DMS153 treated with DMSO at 0.1 percent for 48 hours (cell line): Measurements from ENCODE around the gene PLEK2.
"Not testable (repeated sequence)": the region's sequence is repeated elsewhere in the genome, so short reads cannot be mapped to it uniquely, and the experiment has no call there.

Experiments used
- DNase-seq: peaks from one replicate; lab custom pipeline; 2025; ENCODE audit not compliant: unreplicated experiment; lab: John Stamatoyannopoulos, UW

Gene PLEK2, protein sequence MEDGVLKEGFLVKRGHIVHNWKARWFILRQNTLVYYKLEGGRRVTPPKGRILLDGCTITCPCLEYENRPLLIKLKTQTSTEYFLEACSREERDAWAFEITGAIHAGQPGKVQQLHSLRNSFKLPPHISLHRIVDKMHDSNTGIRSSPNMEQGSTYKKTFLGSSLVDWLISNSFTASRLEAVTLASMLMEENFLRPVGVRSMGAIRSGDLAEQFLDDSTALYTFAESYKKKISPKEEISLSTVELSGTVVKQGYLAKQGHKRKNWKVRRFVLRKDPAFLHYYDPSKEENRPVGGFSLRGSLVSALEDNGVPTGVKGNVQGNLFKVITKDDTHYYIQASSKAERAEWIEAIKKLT

DNA sequence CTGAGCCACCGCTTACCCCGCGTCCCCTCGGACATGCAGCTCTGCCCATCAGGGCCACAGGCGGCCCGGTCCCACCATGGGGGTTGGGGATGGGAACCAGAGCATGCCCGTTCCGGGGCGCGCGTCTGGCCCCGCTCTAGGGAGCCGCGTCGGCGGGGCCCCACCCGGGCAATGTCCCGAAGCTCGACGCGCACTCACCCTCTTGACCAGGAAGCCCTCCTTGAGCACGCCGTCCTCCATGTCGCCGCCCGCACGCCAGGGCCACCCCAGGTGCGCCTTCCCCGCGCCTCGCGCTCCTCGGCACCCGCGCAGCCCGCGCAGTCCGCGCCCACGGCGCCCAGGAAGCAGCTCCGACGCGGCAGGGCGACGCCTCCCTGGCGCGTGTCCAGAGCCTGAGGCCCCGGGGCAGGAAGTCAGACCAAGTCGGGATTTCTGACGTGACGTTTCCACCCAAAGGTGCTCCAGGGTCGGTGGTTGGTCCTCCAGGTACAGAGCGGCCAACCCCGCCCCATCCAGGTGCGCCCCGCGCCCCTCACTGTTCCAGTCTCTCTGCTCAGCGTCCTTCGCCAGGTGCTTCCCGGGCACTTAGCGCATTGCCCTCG lies at the start of gene PLEK2:
PLEK2 (minus strand) TSS at position 346 of the 602 bp plus-strand sequence; CDS start at position 240, 106 bp downstream.
- peak; percentile 75 for DNase-seq

DNA sequence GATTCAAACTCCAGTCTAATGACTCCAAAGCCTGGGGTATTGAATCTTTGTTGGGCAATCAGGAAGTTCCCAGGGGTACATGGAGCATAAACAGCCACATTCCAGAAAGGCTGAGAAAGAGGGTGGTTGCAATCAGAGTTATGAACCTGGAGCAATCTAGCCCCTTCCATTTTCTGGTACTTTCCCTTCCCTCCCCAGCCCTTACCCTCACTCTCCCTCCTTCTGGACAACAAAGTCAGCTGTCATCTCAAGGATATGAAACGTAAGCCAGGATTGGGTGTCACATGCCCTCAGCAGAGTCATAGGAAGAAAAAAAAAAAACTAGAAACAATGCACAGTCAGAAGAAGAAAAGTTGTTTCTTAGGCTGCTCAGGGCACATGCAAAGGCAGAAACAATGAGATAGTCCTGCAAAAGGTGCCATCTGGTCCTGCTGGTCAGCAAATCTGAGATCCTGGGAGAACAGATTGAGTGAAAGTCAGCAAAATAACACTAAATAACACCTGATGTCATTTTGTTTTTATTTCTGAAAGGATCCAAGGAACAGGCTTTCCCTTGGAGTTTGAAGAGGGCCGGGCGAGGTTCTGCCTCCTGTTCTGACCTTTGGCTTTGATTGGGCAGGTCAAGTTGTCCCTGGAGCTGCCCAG lies 49.5 kb upstream of the PLEK2 start:
- DNase-seq, result no peak

DNA sequence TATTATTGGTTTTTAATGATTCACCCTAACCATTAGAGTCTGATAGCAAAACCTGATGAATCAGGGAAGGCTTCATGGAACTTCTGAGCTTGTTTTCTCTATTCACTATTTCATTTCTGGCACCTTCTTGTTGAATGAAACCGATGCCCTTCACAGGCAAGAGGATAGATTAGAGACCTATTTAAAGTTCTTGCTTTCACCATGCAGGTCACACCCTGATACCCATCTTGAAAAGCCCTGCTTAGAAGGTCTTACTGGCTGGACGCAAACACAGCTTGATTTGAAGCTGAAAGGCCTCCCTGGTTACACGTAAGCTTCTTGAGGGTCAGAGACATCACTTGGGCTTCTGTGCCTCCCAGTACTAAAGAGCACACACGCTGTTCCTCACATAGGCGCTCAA lies 47.4 kb upstream of the PLEK2 start:
- DNase-seq, result no peak

DNA sequence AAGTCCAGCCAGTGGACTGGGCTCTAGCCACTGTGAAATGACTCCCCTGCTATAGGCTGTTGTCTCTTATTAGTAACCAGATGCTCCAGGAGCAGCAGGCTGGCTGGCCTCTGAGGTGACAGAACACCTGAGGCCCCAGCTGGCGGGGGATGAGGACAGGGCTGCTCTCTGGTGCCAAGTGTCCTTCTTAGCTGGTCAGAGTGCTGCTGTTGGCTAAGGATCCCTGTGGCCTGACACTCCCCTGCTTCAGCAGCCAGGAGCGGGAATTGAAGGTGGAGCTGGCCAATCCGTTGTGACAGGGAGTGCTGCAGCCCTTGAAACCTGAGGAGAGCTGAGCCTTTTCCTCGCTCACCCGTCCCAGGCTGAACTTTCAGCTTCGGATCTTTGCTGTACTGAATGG lies 45.8 kb upstream of the PLEK2 start:
- DNase-seq, result no peak

DNA sequence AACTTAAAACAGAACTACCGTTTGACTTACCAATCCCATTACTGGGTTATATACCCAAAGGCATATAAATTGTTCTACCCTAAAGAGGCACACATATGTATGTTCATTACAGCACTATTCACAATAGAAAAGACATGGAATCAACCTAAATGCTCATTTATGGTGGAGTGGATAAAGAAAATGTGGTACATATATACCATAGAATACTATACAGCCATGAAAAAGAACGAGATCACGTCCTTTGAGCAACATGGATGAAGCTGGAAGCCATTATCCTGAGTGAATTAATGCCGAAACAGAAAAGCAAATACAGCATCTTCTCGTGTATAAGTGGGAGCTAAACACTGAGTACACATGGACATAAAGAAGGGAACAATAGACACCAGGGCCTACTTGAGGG lies 44.8 kb upstream of the PLEK2 start:
- no peak for DNase-seq

DNA sequence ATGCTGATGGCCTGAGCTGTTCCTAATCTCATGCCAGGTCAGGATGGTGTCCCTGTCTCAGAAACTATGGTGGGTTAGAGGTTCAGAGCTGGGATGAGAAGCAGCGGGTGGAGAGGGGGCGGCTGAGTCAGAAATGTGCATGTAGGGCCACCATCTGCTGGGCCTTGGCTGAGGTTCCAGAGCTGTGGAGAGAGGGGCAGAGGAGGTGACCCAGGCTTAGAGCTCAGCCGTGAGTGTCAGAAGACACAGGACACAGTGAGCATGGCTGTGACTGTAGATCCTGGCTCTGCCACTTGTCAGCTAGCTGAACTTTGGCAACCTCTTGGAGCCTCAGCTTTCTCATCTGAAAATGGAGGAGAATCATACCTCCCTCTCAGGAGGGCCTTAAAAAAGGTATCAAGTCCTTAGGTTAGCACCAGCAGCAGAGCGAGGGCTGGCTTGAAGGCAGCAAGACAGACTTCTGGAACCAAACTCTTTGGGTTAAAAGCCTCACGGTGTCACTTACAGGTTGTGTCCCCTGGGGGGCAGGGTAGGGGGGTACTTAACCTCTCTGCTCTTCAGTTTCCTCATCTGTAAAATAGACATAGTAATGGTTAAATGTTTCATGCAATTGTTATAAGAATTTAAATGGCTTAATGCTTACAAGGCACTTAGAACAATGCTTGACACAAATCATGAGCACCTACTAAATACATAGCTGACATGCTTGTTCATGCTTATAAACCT lies 41.8 kb upstream of the PLEK2 start:
- DNase-seq, result no peak

DNA sequence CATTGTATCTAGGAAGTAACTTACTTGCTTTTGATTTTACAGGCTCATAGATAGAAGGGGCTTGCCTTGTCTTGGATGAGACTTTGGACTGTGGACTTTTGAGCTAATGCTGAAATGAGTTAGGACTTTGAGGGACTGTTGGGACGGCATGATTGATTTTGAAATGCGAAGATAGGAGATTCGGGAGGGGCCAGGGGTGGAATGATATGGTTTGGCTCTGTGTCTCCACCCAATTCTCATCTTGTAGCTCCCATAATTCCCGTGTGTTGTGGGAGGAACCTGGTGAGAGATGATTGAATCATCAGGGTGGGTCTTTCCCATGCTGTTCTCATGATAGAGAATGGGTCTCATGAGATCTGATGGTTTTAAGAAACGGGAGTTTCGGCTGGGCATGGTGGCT lies 39.7 kb upstream of the PLEK2 start:
- not testable (repeated sequence) for DNase-seq

DNA sequence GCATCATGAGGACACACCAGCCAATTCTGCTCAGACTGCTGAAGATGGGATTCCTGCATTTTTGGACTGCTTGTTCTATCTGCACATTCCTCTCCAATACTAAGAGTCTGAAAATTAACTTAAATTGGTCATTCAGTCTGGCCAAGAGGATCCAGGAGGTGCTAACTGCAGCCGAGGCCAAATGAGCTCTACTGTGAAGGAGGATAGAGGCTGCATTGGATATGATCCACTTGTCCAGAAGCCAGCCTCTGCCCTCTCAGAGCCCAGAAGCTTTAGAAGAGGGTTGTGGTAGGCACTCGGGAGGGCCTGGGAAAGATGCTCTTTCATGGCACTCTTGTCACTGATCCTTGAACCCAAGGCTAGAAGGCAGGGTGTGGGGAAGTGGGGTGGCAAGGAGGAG lies 37.1 kb upstream of the PLEK2 start:
- DNase-seq, result no peak

DNA sequence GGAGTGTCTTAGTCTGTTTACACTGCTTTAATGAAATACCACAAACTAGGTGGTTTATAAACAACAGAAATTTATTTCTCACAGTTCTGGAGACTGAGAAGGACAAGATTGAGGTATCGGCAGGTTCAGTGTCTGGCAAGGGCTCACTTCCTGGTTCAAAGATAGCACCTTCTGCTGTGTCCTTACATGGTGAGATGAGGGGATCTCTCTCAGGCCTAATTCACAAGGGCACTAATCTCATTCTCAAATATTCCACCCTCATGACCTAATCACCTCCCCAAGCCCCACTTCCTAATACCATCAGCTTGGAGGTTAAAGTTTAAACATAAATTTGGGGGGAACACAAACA lies 35.0 kb upstream of the PLEK2 start:
- DNase-seq, result no peak

DNA sequence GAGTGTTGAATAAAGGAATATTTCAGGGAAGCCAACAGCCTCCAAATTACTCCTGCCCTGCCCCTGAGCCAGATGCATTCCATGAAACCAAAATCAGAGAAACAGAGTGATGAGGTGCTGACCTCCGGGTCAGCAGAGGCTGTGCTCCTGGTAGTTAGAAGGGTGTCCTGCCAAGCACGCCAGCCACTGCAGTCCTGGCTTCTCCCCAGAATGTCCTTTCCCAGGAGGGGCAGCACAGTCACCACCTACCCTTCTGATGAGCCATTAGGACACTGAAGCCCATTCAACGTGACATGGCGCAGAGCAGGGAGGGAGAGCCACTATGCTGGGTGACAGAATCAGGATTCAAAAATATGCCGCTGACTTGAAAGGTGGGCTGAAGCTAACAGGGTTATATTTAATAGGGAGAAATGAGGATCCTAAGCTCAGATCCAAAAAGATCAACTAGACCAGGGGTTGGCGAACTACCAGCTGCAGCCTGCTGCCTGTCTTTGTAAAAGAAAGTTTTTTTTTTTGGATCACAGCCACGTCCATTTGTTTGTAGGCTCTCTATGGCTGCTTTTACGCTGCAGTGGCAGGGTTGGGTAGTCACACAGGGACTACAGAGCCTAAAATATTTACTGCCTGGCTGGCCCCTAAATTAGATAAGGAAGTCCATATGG lies 34.5 kb upstream of the PLEK2 start:
- no peak for DNase-seq

DNA sequence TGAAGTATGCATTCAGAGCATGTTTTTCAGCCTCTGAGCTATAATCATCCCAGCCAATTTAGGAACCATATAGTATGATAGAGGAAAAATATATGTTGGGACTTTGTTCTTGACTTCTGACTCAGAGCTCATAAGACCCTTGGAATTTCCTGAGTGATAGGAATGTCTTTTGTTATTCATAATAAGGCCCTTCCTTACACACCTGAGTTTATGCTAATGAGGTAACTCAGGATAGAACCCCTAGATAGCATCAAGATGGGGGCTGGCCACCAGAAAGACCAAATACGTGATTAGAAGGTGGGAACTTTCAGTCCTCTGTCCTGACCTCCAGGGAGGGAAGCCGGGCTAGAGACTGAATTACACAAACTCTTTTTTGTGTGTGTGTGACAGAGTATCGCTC lies 32.4 kb upstream of the PLEK2 start:
- no peak for DNase-seq

DNA sequence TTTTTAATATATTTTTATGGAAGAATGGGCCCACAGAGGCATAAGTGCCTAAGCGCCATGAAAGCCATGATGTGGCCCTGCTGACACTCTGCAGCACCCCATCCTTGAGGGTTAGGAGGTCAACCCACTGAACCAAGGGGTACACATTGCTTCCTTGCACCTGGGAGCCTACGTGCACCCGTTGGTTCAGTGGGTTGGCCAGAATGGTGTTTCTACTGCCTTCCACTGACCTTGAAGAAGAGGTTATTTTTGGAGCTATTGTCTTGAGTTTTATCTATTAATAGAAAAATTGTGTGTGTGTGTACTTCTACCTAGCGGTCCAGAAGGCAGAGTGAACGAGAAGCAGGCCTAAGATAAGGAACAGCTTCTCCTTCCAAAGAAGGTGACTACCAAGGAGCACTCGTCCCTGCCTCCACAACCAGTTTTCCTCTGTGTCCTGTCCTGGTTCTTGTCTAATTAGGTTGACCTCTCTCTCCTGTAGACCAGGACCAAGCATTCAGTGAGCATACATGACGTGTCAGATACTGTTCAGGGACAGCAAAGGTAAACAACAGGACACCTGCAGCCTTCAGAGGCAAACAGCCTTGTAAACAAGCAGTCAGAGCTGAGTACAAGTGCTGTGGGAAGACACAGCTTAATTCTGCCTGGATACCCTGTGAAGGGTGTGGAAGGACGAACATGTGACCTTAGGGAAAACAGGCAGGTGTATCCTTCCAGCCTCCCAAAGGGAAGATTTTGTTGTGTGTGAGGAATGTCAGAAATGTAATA lies 30.4 kb upstream of the PLEK2 start:
- no peak for DNase-seq

DNA sequence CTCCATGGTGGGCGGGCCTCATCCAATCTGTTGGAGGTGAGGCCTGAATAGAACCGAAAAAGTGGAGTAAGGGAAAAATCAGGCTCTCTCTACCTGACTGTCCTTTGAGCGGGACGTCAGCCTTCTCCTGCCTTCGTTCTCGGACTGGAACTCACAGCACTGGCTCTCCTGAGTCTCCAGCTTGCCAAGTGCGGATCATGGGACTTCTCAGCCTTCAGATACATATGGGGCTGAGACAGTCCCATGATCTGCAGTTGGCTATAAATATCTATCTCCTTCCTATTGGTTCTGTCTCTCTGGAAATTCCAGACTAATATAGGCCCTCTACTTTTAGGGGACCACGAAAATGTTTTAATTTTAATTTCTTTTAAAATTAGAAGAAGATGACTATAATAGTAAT lies 29.7 kb upstream of the PLEK2 start:
- no peak for DNase-seq

DNA sequence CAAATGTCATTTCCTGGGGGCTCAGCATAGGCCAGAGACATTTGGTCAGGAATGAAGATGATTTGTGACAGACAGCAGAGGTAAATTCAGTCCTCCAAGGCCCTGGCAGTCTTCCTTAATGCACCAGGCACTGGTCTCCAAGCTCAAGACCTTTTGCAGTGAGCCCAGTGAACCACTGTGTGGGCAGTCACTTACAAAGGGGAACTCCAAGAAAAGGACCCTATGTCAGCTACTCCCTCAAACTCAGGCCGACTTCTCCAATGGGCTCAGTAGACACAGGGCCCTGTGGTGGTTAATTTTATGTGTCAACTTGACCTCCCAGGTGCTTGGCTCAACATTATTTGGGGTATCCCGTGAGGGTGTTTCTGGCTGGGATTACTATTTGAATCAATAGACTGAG lies 29.3 kb upstream of the PLEK2 start:
- no peak for DNase-seq

DNA sequence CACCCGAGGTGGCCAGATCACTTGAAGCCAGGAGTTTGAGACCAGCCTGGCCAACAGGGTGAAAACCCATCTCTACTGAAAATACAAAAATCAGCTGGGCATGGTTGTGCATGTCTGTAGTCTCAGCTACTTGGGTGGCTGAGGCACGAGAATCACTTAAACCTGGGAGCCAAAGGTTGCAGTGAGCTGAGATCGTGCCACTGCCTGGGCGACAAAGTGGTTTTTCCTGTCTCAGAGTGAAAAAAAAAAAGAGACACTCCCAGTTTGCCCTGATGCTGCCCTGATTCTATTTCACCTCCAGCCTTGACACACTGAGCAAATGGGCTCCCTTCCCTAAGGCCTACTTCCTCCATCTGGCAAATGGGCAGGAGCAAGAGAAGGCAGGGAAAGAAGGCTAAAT lies 28.5 kb upstream of the PLEK2 start:
- peak; percentile 52 for DNase-seq

DNA sequence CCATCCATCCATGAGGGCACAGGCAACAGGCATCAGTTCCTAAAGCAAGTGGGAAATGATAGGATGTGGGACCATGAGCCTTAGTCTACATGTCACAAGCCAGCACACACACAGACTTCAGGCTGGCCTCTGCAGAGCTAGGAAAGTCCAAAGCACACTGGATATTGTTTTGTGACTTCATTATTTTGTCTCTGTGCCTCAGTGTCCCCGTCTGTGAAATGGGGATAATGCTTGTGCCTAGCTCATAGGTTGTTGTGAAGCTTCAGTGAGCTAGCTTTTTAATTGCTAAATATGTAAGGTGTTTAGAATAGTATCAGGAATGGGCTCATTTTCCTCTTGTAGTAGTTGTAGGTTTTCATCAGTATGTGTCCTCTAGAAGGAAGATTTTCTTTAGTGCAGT lies 27.0 kb upstream of the PLEK2 start:
- DNase-seq, result no peak

DNA sequence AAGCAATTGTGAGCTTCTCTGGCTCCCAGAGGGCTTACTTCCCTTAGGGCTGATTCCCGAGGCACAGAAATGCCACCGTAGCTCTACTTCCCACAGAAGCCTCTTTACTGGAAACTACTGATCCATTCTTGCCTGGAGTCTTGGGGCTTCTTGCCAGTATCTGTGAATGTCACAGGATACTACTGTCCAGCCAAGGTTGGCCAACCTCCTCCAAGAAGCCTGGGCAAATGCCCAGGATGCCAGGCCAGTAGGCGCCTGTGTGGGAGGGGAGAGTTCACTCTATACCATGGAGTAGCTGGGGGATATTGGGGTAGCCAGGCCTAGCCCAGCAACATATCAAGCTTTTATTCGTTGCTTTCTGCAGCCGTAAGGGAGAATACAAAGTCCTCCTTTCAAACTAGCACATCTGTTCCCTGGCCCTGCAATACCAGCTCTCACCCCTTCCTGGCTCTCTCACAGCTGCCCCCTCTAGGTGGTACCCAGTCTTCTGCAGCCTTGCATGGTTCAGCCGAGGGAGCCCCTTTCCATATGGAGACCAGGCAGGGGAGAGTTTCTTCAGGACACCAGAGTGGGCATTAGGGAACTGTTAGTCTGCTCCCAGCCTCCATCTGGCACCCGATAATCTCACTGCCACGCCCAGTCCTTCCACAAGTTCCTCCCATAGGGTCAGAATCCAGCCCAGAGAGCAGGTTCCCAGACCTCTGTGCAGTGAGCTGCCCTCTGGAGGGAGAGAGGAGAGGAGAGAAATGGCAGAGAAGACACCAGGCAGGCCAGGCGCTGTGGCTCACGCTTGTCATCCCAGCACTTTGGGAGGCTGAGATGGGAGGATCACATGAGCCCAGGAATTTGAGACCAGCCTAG lies 24.3 kb upstream of the PLEK2 start:
- no peak for DNase-seq

DNA sequence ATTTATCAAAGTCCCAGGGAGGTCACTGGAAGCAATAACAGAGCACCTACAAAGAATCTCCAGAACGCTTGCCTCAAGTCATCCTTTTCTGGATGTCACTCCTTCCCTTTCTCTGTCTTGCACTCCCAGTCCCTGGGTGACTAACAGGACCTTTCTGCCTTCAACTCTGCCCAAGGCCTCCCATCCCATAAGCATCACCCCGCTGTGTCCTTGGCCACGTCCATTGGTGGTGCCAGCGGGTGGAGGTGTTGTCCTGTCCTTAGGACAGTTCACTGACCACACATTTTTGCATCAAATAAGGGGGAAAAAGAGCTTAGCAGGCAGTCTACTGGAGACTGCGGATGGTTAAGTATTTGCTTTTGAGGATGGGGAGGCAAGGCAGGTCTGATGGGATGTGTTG lies 23.6 kb upstream of the PLEK2 start:
- DNase-seq, result no peak

DNA sequence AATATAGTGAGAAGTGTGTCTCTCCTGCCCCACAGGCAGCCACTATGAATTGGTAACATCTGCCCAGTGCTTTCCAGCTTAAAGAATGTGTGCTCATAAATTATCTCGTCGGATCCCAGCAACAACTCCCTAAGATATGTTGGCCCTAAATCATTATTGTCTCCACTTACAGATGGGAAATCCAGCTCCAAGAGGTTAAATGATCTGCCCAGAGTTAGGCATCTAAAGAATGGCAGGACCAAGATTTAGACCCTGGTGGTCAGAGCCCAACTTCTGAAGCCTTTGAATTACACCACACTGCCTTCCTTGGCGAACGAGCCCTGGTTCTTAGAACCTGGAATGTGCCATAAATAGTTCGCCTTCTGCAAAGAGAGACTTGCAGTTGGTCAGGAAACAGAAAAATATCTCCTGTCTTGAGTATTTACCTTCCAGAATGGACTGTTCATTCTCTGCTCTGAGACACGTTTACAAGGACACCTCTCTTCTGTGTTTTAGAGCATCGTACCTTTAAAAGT lies 20.1 kb upstream of the PLEK2 start:
- no peak for DNase-seq
